ENCODE data around the gene KLHL10.

The KLHL10 gene

DNA sequence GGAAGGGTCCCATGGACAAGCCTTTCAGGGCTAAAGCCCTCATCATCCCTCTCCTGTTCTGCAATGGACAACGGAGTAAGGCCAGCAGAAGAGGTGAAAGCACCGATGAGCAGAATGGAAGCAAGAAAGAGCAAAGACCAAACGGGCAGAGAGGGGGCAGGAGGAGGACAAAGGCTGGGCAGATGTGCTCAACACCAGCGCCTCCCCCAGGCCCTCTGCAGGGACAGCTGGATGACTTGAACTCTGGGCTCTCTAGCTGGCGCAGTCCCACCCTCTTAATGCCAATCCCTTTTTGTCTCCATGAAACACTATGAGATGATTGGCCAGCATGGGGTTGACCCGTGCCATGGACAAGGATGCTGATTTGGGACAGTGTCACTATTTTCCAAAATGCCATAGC, 59.1 kb downstream of the KLHL10 start:
- no peak for DNase-seq

Measured in islet precursor cell (in vitro differentiated cells).